Pericardium fibroblast (primary cell): Measurements from ENCODE around the gene ACER1. TPM values are rescaled to one million over a fixed set of nuclear protein-coding genes. Genes with fewer than 3 reads are reported as not detected.

Experiments
- total RNA-seq: library from RNA; depleted of rRNA; stranded (reverse); fragments of >200 nt; gene quantifications from 2 replicates; pipeline ENCODE4 v1.2.3, GENCODE V29; 2015

Gene ACER1, protein sequence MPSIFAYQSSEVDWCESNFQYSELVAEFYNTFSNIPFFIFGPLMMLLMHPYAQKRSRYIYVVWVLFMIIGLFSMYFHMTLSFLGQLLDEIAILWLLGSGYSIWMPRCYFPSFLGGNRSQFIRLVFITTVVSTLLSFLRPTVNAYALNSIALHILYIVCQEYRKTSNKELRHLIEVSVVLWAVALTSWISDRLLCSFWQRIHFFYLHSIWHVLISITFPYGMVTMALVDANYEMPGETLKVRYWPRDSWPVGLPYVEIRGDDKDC
- total RNA-seq, result not detected in 2 replicates

DNA sequence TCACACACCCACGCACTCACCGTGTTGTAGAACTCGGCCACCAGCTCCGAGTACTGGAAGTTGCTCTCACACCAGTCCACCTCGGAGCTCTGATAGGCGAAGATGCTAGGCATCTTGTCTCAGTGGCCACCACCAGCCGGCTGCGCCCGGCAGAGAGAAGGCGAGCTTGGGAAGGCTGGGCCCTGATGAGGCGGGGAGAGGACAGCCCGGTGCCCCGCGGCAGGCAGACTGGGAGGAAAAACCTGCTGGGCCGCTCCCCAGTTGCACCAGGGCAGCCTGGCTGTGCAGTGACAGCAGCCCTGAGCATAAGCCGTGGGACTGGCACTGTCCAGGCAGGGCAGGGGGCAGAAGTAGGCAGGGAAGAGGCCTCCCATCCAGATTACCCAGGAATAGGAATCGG, at the start of gene ACER1:
Gene ACER1, minus strand, starts transcription at position 174 of the 400 bp plus-strand sequence. Its CDS starts 61 bp downstream, at position 113.

DNA sequence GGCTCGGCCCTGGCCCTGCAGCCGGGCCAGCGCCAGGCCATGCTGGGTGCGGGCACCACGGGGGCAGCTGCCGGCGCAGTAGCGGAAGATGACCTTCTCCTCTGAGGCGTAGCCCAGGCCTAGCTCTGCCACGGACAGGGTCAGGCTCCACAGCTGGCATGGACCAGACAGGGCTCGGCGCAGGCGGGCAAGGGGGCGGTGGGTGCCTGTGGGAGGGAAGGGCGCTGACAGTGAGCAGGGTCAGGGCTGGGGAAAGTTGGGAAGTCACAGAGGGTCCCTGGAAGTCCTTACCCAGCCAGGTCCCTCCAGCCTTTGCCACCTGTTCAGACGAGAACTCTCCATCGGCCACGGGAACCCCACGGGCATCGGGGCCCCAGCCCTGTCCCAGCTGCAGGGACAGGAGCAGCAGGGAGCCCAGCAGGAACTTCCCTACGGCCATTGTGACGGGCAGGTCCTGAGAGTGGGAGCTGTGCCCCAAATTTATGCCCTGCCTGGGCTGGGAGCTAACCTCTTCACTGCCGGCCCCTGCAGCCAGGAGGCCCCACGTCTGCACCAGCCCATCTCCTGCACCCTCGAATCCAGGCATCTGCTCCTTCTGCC, 42.1 kb upstream of the ACER1 start, which contains the start of gene PSPN:
Gene PSPN, minus strand, starts transcription at position 523 of the 600 bp plus-strand sequence. Its CDS starts 84 bp downstream, at position 439.

DNA sequence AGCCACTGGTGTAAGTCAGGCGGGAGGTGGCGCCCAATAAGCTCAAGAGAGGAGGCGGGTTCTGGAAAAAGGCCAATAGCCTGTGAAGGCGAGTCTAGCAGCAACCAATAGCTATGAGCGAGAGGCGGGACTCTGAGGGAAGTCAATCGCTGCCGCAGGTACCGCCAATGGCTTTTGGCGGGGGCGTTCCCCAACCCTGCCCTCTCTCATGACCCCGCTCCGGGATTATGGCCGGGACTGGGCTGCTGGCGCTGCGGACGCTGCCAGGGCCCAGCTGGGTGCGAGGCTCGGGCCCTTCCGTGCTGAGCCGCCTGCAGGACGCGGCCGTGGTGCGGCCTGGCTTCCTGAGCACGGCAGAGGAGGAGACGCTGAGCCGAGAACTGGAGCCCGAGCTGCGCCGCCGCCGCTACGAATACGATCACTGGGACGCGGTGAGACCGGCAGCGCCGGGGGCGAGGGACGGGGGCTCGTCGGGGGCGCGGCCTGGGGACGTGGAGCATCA, 39.2 kb upstream of the ACER1 start, which contains the start of gene ALKBH7:
Gene ALKBH7, plus strand, starts transcription at position 201 of the 502 bp plus-strand sequence. Its CDS starts 27 bp downstream, at position 228.

DNA sequence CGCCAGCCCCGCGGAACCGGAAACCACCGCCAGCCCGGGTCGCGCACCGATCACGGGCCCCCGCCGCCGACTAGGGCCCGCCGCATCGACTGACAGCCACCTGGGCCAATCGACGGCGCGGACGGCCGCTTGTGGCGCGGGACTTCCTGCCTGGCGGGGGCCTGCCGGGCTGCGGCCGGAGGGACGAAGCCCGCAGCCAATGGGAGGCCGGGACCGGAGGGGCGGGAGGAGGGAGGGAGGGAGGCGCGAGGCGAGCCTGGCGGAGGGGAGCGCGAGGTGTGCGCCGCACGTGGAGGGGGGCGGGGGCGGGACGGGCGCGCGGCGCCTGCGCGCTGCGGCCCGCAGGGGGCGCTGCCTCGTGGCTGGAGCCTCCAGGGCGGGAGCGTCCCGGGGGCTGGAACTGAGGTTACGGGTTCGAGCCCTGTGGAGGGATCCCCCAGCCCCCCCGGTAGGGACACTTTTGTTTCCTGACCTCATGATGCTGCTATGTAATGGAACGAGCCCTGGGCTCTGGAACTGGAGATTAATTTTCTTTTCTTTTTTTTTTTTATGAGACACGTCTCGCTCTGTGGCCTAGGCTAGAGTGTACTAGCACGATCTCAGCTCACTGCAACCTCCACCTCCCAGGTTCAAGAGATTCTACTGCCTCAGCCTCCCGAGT, 53.4 kb downstream of the ACER1 start, which contains the start of gene MLLT1:
Gene MLLT1, minus strand, starts transcription at position 45 of the 661 bp plus-strand sequence. CDS start 191 bp downstream, outside the sequence.

Other genes starting within 250 kb of the ACER1 start
- gene RFX2, start 223.1 kb downstream of the ACER1 start, total RNA-seq, result 4.2 and 8.2 TPM in 2 replicates
- gene ACSBG2, start 197.9 kb downstream of the ACER1 start, total RNA-seq, result not detected in 2 replicates
- gene MLLT1, start 53.6 kb downstream of the ACER1 start, total RNA-seq, result 27.8 and 40.6 TPM in 2 replicates
- 85.9 and 130 TPM in 2 replicates for gene CLPP, start 27.9 kb upstream of the ACER1 start, total RNA-seq
- 136 and 172 TPM in 2 replicates for gene ALKBH7, start 39.2 kb upstream of the ACER1 start, total RNA-seq
- gene PSPN, start 42.3 kb upstream of the ACER1 start, total RNA-seq, result 1.0 and 1.2 TPM in 2 replicates
- gene GTF2F1, start 59.6 kb upstream of the ACER1 start, total RNA-seq, result 36.1 and 43.7 TPM in 2 replicates
- gene KHSRP, start 91.2 kb upstream of the ACER1 start, total RNA-seq, result 143 and 156 TPM in 2 replicates
- not detected in 2 replicates for gene SLC25A41, start 100.2 kb upstream of the ACER1 start, total RNA-seq
- gene SLC25A23, start 126.2 kb upstream of the ACER1 start, total RNA-seq, result 57.4 and 58.3 TPM in 2 replicates
- gene CRB3, start 130.7 kb upstream of the ACER1 start, total RNA-seq, result not detected in 2 replicates
- 0.09 TPM in 1 of 2 replicates, not detected in the other for gene DENND1C, start 148.2 kb upstream of the ACER1 start, total RNA-seq
- not detected in 2 replicates for gene TUBB4A, start 168.7 kb upstream of the ACER1 start, total RNA-seq
- 0.34 and 1.8 TPM in 2 replicates for gene TNFSF9, start 197.4 kb upstream of the ACER1 start, total RNA-seq